ENCODE results near the gene AGER. TPM values are rescaled to one million over a fixed set of nuclear protein-coding genes. Genes with fewer than 3 reads are reported as not detected.
"Not testable (repeated sequence)": the region's sequence is repeated elsewhere in the genome, so short reads cannot be mapped to it uniquely, and the experiment has no call there.

Gene AGER
- polyA plus RNA-seq, result 1 to 10 TPM; 2.6 to 3.3 (median 3.1) TPM

- H3K27ac ChIP-seq (ENCODE audit: low read depth, low read length), result no peak within 1 kb of the TSS
- 74 to 81% (median 81%) methylated on average over 6 of the region's 6 CpGs for WGBS, 3 donors
Measured at GRCh38 chr6:32184084-32184640, at the start of gene AGER. Gene AGER, minus strand, starts transcription at chr6:32184253. Its CDS starts 31 bp downstream, at chr6:32184222.

GRCh38 chr6:32226434-32226833 is 42.4 kb upstream of the AGER start:
- 89 to 97% (median 97%) methylated on average over 7 of the region's 7 CpGs for WGBS, 3 donors
- H3K27ac ChIP-seq (ENCODE audit: low read depth, low read length), result no peak overlapping the region

DNA sequence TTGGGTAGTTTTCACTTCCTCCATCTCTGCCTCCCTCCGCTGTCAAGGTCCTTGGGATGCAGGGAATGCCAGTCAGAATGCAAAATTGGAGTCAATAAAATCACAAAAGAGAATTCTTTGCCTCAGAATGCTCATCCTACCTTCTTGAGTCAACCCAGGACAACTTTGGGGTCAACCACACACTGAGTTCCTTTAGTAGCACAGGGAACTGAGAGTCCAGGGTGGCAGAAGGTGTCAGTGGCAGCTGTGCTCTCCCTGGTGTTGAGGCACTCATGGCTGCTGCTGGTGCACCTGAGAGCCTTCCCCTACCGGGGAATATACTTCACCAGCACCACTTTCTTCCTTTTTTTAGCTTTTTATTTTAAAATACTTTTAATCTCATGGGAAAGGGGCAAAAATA is 40.6 kb upstream of the AGER start:
- 76 to 85% (median 82%) methylated on average over 2 of the region's 2 CpGs for WGBS, 3 donors
- H3K27ac ChIP-seq (ENCODE audit: low read depth, low read length), result no peak overlapping the region

DNA sequence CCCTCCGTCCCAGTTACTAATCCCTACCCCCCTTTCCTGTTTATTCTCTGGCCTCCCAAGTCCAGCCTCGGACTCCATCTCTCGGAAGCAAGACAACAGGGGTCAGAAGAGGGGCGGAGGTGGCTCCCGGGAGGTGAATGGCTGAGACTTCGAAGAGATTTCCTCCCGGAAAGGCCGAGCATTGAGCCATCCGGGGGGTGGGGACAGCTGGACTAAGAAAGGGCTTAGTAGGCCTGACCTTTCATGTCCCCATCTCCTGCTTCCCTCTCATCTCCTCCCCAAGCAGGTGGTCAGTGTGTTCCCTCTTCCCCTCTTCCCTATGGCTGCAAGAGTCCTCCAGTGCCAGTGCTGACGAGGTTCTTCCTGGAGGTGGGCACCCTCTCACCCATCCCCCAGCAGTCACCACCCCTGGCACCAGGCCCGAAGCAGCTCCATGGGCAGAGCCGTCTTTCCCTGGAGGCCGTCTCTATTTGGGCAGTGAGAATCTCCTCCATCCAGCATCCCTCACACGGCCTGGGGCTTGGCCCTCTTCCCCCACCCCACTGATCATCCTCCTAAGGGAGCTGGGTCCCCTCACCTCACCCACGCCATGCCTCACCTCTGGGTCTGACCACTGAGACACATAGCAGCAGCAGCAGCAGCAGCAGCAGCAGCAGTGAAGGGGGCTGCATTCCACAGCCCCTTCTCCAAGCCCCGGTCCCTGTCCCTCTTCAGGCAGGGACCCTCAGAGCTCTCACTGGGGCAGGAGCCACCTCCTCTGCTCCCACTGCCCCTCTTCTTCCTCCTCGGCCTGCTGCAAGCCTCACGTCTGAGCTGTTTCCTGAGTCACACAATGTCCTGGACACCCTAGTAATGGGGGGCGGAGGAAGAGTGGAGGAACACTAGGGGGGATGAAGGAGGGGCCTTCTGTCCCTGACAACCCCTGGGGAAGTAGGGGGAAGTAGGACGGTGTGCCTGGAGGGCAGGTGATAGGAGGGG is 39.5 kb upstream of the AGER start, which contains the start of gene NOTCH4:
Gene NOTCH4, minus strand, starts transcription at position 810 of the 978 bp plus-strand sequence. Its CDS starts 139 bp downstream, at position 671.
- no peak within 1 kb of the TSS for H3K27ac ChIP-seq (ENCODE audit: low read depth, low read length)
- 34 to 52% (median 46%) methylated on average over 20 of the region's 20 CpGs for WGBS, 3 donors

DNA sequence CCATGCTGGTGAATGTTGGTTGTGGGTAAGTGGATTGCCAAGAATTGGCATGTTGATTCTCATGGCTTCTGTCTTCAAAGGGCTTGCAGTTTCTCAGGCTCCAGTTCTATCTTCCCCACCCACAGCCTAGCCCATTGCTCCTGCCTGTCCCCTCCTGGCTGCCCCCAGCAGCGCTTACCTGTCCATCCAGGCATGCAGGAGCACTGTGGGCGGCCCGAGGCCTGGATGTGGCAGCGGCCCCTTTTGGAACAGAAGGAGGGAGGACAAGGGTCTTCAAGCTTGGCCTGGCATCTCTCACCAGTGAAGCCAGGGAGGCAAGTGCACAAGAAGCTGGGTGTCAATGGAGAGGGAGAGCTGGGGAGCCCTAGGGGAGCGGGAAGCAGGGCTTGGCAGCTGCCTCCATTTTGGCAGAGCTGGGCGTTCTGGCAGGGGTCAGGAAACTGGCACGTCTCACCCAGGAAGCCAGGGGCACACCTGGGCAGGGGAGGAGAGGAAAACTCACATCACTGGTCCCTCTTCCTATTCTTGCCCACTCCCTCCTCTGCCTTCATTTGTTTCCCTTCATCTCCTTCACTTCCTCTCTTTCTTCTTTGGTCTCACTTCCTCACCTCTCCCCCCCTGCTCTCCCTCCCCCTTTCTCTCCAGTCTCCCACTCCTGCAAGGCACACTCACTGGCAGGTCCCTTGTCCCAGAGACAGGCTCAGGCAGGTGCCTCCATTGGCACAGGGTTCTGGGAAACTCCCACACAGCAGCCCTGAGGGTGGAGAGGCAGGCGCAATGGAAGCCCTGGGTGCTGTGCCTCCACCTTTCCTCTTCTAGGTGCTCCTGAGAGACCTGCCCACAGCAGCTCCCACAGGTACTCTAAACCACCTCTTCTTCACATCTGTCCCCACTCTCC is 38.5 kb upstream of the AGER start:
- WGBS, 3 donors, result 71 to 87% (median 79%) methylated on average over 8 of the region's 8 CpGs
- H3K27ac ChIP-seq (ENCODE audit: low read depth, low read length), result no peak overlapping the region

- H3K27ac ChIP-seq (ENCODE audit: low read depth, low read length), result no peak overlapping the region
- WGBS, 3 donors, result 58 to 81% (median 81%) methylated on average over 4 of the region's 4 CpGs
Measured at GRCh38 chr6:32220021-32220420, 36.0 kb upstream of the AGER start.

DNA sequence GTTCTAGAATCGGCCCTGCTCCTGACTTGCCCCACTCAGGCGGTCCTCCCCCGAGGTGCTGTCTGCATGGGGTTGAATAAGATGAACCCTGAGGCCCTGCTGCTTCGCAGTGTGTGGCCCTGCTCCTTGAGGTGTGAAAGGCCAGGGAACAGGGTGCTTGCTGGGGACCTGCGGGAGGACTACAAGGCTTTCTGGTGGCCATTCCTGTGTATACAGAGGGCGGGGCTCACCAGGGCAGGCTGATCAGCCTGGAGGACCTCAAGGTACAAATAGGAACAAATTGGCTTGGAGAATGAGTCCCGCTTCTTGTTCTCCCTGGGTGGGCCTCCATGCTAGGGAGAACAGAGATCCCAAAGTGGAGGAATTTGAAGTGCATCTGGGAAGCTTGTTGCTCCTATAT is 34.1 kb upstream of the AGER start:
- no peak overlapping the region for H3K27ac ChIP-seq (ENCODE audit: low read depth, low read length)
- 68 to 82% (median 82%) methylated on average over 7 of the region's 7 CpGs for WGBS, 3 donors

GRCh38 chr6:32216998-32217397 is 32.9 kb upstream of the AGER start:
- no peak overlapping the region for H3K27ac ChIP-seq (ENCODE audit: low read depth, low read length)
- WGBS, 3 donors, result 81 to 89% (median 83%) methylated on average over 11 of the region's 11 CpGs

- no peak overlapping the region for H3K27ac ChIP-seq (ENCODE audit: low read depth, low read length)
- 75 to 91% (median 89%) methylated on average over 10 of the region's 10 CpGs for WGBS, 3 donors
Measured at GRCh38 chr6:32216285-32216684, 32.2 kb upstream of the AGER start.

- no peak overlapping the region for H3K27ac ChIP-seq (ENCODE audit: low read depth, low read length)
- WGBS, 3 donors, result 93 to 98% (median 96%) methylated on average over 4 of the region's 4 CpGs
Measured at GRCh38 chr6:32215617-32216016, 31.6 kb upstream of the AGER start.

GRCh38 chr6:32214126-32214525 is 30.1 kb upstream of the AGER start:
- H3K27ac ChIP-seq (ENCODE audit: low read depth, low read length), result no peak overlapping the region
- 49 to 78% (median 59%) methylated on average over 3 of the region's 3 CpGs for WGBS, 3 donors

DNA sequence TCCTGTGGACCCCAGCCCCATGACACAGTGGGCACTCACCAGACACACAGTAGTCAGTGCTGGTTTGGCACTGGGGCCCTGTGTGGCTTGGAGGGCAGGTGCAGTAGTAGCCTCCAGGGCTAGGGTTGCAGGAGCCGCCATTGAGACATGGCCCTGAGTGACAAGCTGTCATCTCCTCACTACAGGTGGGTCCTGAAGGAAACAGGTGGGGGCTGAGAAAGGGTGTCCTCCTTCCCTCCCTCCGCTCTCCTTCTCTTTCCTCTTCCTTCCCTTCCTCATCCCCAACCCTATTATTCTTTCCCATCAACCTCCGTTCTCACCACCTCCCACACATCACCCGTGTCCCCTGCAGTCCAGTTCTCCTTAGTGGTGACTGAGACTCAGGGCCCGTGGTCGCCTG is 29.6 kb upstream of the AGER start:
- 84 to 90% (median 88%) methylated on average over 6 of the region's 6 CpGs for whole genome bisulfite sequencing, 3 donors

GRCh38 chr6:32212076-32212760 is 28.2 kb upstream of the AGER start:
- H3K27ac ChIP-seq (ENCODE audit: low read depth, low read length), result no peak overlapping the region

More for the DNA sequence above, 29.6 kb upstream of the AGER start:
- H3K27ac ChIP-seq (ENCODE audit: low read depth, low read length), result no peak overlapping the region

GRCh38 chr6:32211432-32211831 is 27.4 kb upstream of the AGER start:
- 79 to 90% (median 85%) methylated on average over 4 of the region's 4 CpGs for WGBS, 3 donors
- not testable (repeated sequence) for H3K27ac ChIP-seq (ENCODE audit: low read depth, low read length)

More at GRCh38 chr6:32212076-32212760, 28.2 kb upstream of the AGER start:
- 76 to 85% (median 81%) methylated on average over 12 of the region's 12 CpGs for WGBS, 3 donors

- no peak overlapping the region for H3K27ac ChIP-seq (ENCODE audit: low read depth, low read length)
- WGBS, 3 donors, result 75 to 89% (median 82%) methylated on average over 5 of the region's 5 CpGs
Measured at GRCh38 chr6:32210191-32210601, 26.1 kb upstream of the AGER start.

DNA sequence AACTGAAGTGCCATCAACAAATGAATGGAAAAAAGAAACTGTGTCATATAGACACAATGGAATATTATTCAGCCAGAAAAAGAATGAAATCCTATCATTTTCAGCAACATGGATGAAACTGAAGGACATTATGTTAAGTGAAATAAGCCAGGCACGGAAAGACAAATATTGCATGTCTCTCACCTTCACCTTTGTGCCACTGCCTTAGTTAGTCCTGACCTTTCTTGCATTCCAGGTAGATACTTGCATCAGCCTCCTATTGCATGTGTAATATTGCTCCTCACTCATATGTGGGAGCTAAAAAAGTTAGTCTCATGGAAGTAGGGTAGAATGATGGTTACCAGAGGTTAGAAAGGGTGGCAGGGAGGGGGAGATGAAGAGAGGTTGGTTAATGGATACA is 24.9 kb upstream of the AGER start:
- H3K27ac ChIP-seq (ENCODE audit: low read depth, low read length), result no peak overlapping the region
- WGBS, 3 donors, result 81 to 92% (median 86%) methylated on average over 1 of the region's 1 CpG

DNA sequence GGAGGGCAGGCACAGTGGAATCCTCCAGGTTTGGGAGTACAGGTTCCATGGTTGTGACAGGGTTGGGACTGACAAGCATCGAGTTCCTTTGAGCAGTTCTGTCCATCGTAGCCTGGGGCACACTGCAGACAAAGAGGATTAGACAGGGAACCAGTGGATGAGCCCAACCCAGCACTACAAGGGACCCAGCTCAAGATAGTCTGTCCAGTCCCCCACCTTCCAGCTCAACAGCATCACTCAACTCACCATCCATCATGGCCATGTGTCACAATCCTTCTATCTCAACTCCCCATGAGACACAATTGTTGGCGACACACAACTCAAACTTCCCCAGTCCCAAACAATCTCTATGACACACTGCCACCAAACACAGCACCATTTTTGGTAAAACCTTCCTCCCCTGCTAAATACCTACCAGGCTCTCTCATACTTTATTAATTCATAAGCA is 20.2 kb upstream of the AGER start:
- H3K27ac ChIP-seq (ENCODE audit: low read depth, low read length), result no peak overlapping the region
- 76 to 93% (median 87%) methylated on average over 3 of the region's 3 CpGs for WGBS, 3 donors

Data from adipose tissue (tissue), 3 donors.